Anterior cingulate cortex (tissue), 58 donors: ENCODE results near the gene ADGRV1.

Experiments
- DNase-seq, 58 donors: peaks; one replicate each; lab custom pipeline; 2025; lab: John Stamatoyannopoulos, UW

ADGRV1 gene

DNA sequence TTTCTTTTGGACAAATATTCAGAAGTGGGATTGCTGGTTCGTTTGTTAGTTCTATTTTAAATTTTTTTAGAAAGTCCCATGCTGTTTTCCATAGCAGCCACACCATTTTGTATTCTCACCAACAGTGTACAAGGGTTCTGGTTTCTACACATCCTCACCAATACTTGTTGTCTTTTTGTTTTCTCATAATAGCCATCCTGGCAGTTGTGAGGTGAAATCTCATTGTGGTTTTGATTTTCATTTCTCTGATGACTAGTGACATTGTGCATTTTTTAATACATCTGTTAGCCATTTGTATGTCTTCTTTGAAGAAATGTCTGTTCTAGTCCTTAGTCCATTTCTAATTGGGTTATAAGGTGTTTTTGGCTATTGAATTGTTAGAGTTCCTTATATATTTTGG lies 610.3 kb downstream of the ADGRV1 start:
- DNase-seq: no peak

- no peak for DNase-seq
These were observed 611.7 kb downstream of the ADGRV1 start for GRCh38 chr5:91170266-91170665.

GRCh38 chr5:91171322-91171721 lies 612.7 kb downstream of the ADGRV1 start:
- no peak for DNase-seq

- no peak for DNase-seq
These were observed 615.8 kb downstream of the ADGRV1 start for GRCh38 chr5:91174396-91174795.

GRCh38 chr5:91175708-91176107 lies 617.1 kb downstream of the ADGRV1 start:
- no peak for DNase-seq

GRCh38 chr5:91176288-91177016 lies 617.9 kb downstream of the ADGRV1 start:
- no peak for DNase-seq

- no peak for DNase-seq
These were observed 618.5 kb downstream of the ADGRV1 start for GRCh38 chr5:91177085-91177484.

- peak in 1 of 58 donors; percentile 3 for DNase-seq
These were observed 619.0 kb downstream of the ADGRV1 start for GRCh38 chr5:91177639-91178038.

GRCh38 chr5:91178461-91178860 lies 619.9 kb downstream of the ADGRV1 start:
- no peak for DNase-seq

DNA sequence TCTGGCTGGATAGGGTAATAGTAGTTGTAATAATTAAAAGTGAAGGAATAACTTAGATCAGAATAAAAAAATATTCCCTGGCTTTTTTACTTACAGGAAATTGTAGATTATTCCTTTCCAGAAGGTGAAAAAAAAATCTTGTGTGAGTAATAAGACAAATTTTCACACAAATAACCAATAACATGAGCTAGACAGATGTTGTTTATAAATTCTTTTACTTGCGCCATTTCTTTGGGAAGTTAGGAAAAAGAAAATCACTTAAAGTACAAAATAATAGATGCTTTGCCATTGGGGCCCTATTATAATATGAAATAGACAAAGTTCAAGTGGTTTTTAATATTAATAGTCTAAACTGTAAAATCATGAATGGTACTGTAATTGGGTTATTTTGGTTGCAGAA lies 620.4 kb downstream of the ADGRV1 start:
- DNase-seq: no peak

- DNase-seq: no peak
These were observed 621.9 kb downstream of the ADGRV1 start for GRCh38 chr5:91180506-91180905.

DNA sequence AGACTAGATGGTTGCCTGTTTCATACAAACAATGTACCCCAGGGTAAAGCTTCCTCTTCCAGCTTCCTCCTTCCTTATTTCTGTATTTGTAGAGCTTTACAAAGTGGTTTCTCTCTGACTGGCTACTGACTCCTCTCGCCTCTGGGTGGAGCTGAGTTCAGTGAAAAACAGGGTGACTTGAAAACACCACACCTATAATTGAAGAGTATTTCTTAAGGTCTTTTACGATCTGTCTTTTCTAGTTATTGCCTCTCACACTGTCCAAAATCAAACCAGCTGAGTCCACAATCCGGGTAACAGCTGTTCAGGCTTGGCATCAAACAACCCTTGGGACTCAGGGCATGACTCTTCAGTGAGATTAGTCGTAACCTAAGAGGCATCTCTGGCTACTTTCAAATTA lies 624.2 kb downstream of the ADGRV1 start:
- peak in 1 of 58 donors; percentile 5 for DNase-seq

DNA sequence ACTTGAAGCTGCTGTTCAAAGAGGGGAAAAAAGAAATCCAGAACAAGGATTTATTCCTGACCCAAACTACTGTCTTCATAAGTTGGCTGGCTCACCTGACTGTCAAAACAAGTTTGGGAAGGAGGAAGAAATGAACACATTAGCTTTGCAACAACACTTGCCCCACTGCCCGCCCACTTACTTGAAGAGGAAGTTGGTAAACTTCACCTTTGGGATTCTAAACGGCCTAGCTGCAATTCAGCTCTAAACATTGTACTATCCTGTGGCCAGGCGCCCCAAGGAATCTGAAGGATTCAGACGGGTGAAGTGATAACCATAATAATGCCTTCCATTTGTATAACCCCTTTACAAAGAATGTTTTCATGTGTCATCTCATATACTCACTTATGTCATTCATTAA lies 625.1 kb downstream of the ADGRV1 start:
- no peak for DNase-seq

- no peak for DNase-seq
These were observed 627.5 kb downstream of the ADGRV1 start for GRCh38 chr5:91186101-91186500.

GRCh38 chr5:91187032-91187431 lies 628.4 kb downstream of the ADGRV1 start:
- no peak for DNase-seq

DNA sequence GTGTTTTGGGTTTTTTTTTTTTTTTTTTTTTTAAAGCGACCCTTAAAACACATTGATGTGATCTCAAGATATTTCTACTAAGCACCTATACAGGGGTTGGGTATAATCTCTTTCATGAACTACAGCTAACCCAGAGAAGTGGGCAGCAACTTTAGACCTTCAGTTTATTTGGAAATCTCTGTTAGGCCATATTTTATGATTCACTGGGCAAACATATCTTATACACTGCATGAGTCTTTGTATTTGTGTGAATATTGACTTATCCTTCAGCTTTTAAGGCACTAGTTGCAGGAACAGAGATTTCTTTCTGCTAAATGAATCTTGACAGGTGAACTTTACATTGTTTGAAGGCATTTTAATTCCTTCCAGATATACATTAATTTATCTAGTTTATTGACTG lies 630.2 kb downstream of the ADGRV1 start:
- DNase-seq: no peak

DNA sequence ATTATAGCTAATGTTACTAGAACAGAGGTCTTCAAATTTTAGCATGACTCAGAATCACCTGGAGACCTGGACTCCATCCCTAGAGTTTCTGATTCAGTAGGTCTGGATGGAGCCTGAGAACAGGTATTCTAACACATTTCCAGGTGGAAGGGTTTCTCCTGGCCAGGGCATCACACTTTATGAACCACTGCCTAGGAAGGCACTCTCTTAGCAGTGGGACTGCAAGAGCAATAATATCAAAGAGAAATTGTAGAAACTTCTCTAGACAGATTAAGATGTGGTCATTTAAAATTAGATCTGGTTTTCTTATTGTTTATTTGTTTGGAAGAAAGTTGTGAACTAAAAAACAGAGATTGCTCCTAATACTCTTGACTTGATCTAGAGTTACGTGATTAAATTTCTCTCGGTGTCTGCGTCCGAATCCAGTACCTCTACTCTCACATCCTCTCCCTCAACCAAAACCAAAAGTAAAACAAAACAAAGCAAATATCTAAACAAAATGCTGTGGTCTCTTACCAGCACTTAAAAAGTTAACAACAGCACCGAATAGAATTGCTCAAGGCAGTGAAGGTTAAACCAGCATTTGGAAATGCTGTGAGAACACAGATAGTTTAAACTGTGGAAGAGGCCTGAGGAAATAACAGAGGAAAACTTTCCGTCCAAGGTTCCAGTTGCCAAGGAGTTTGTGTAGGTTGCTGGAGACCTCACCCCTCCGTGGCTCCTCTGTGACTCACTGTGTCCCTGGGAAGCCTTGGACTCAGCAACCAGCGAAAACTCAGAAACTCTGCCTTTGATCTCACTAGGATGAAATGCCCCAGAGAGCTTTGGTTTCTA lies 631.1 kb downstream of the ADGRV1 start:
- peak in 1 of 58 donors; percentile 39 for DNase-seq

DNA sequence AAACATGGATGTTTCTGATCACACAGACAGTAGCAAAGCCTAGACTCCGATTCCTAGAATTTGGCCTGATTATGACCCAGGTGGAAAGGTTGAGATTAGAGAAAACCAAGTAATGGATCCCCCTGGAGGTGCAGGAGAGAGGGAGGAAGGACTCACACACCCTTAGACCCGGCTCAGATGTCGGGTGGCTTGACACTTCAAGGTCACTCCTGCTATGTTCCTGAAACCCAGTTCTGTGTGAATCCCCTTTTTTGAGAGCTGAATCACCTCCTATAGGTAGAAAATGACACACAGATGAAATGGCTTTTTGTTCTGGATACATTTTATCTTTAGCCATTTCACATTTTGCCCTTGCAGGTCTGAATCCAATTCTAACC lies 631.7 kb downstream of the ADGRV1 start:
- DNase-seq: no peak

DNA sequence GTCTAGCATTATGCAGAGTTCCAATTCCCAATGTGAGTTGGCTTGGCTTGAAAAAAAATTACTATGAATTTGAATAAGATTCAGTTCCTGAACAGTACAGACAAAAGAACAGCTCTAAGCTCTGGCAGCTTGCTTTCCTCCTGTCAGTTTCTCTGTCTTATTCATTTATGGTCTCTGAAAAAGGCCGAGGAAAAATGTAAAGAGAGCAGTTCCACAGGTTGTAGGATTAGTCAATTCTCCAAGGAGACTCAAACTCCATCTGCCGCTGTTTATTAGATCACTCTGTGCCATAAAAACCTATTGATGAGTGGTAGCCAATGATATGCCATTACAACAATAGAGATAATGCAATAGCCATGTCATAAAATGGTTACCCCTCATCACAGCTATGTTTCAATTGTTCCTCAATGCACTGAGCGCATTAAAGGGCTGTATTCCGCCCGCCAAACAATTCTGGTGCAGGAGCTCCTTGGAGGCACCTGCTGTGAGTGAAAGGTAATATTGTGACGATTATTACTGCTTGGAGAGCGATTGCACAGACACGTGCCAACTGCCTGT lies 636.3 kb downstream of the ADGRV1 start:
- no peak for DNase-seq

- no peak for DNase-seq
These were observed 642.1 kb downstream of the ADGRV1 start for GRCh38 chr5:91200692-91201091.

- no peak for DNase-seq
These were observed 647.5 kb downstream of the ADGRV1 start for GRCh38 chr5:91206103-91206502.

- DNase-seq: no peak
These were observed 648.1 kb downstream of the ADGRV1 start for GRCh38 chr5:91206734-91207133.
